ENCODE data around the gene PIP4P1. TPM values are rescaled to one million over a fixed set of nuclear protein-coding genes. Genes with fewer than 3 reads are reported as not detected.

Gene PIP4P1
- total and polyA plus RNA-seq, 4 donors = 13.2 to 14.9 (median 14.3) TPM

DNA sequence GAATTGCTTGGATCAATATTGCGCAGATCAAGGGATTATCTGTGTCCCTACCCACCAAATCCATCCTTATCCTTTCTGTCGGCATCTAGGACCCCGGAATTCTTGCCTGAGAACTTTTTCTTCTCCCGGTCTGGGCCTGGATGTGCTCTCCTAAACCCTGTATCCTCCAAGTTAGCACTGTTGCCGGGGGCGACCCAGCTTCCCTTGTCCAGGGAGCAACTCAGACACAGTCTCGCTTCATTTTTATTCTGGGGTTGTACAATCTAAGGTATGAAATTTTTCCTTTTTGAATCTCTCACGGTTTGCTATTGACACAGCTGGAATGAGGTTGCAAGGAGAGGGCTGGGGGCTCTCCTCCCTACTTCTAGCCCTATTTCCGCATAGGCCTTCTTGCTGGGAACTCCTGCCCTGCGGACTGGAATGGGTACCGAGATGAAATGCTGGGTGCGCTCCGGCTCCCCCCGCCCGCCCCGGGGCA is 7.6 kb upstream of the PIP4P1 start:
- Histone ChIP-seq H3K27me3 (ENCODE audit: control insufficient read depth in 4 of 4, insufficient read depth in 4 of 4, low read length in 3 of 4) (no peaks in the 10 kb centered on the region), H3K27ac (ENCODE audit: low read depth in 1 of 2, low read length in 2 of 2) (peak overlapping the region; percentile 71 to 80), H3K9me3 (ENCODE audit: control insufficient read depth in 4 of 4, low read length in 3 of 4) (no peaks in the 10 kb centered on the region), H3K9ac (ENCODE audit: low read depth in 1 of 2, low read length in 2 of 2) (no peak overlapping the region), H3K36me3 (ENCODE audit: control insufficient read depth in 4 of 4, insufficient read depth in 3 of 4, low read depth in 1 of 4, low read length in 3 of 4) (peaks cover 0 to 2% (median under 1%) of the 10 kb centered on the region in 4 donors), H3K4me1 (ENCODE audit: control insufficient read depth in 4 of 4, insufficient read depth in 4 of 4, low read length in 3 of 4) (peaks cover 6 to 38% (median 32%) of the 10 kb centered on the region in 4 donors), H3K4me3 (ENCODE audit: low read depth in 1 of 3, low read length in 3 of 3) (peak overlapping the region; percentile 63 to 91 (median 63))
- 27% methylated on average over 16 of the region's 16 CpGs for WGBS
- TF ChIP-seq, protein P1, sequence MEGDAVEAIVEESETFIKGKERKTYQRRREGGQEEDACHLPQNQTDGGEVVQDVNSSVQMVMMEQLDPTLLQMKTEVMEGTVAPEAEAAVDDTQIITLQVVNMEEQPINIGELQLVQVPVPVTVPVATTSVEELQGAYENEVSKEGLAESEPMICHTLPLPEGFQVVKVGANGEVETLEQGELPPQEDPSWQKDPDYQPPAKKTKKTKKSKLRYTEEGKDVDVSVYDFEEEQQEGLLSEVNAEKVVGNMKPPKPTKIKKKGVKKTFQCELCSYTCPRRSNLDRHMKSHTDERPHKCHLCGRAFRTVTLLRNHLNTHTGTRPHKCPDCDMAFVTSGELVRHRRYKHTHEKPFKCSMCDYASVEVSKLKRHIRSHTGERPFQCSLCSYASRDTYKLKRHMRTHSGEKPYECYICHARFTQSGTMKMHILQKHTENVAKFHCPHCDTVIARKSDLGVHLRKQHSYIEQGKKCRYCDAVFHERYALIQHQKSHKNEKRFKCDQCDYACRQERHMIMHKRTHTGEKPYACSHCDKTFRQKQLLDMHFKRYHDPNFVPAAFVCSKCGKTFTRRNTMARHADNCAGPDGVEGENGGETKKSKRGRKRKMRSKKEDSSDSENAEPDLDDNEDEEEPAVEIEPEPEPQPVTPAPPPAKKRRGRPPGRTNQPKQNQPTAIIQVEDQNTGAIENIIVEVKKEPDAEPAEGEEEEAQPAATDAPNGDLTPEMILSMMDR (IDR thresholded peaks at IDR 0.05; ENCODE audit: low read depth, low read length, missing input control) = no peak
- TF ChIP-seq GABPA (IDR thresholded peaks at IDR 0.05 in 1 of 2, conservative IDR thresholded peaks at IDR 0.05 in 1 of 2) (no peak), JUND (IDR thresholded peaks at IDR 0.05) (no peak), RXRA (IDR thresholded peaks at IDR 0.05) (no peak), YY1 (IDR thresholded peaks at IDR 0.05) (no peak), NR2F2 (IDR thresholded peaks at IDR 0.05) (no peak), EGR1 (IDR thresholded peaks at IDR 0.05; ENCODE audit: low read depth in 2 of 2) (no peak), FOXA1 (IDR thresholded peaks at IDR 0.05) (no peak)
- TF ChIP-seq, protein P2, sequence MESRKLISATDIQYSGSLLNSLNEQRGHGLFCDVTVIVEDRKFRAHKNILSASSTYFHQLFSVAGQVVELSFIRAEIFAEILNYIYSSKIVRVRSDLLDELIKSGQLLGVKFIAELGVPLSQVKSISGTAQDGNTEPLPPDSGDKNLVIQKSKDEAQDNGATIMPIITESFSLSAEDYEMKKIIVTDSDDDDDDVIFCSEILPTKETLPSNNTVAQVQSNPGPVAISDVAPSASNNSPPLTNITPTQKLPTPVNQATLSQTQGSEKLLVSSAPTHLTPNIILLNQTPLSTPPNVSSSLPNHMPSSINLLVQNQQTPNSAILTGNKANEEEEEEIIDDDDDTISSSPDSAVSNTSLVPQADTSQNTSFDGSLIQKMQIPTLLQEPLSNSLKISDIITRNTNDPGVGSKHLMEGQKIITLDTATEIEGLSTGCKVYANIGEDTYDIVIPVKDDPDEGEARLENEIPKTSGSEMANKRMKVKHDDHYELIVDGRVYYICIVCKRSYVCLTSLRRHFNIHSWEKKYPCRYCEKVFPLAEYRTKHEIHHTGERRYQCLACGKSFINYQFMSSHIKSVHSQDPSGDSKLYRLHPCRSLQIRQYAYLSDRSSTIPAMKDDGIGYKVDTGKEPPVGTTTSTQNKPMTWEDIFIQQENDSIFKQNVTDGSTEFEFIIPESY (IDR thresholded peaks at IDR 0.05) = no peak
- no peak for DNase-seq (ENCODE audit: low spot score)

DNA sequence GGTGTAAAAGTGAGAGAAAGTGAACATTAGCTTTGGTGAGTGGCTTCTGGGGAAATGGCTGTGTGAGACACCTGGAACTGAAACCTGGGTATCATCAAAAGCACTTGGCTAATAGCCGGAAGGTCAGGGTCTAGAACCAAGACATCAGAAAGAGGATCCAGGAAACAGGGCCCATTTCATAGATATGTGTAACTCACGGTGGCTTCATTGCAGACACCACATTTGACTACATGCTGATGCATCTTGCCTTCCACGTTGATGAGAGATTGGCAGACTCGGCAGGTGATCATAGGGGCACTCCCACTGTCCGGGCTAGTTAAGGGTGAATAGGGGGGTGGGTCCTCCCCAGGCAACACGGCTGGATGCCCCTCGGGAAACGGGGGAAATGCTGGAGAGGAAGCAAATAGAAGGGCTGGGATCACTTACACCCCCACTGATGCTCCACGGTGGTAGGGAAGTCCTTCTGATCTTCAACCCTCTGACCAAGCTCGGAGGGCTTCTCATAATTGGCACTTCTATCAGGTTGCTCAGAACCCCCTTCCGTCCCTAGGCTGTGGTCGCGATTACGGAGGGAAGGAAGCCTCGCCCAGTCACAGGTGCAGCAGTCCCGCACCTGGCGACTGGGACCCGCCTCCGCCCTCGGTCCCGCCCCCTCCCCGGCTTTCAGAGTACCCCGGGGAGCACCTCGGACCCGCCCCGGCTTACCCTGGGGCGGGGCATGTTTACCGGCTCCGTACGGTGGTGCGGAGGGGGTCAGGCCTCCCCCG is 593 bp downstream of the PIP4P1 start:
- peak overlapping the region; percentile 59 to 76 for H3K9ac ChIP-seq (ENCODE audit: low read depth in 1 of 2, low read length in 2 of 2)
- peak overlapping the region; percentile 79 to 89 for H3K27ac ChIP-seq (ENCODE audit: low read depth in 1 of 2, low read length in 2 of 2)
- H3K4me1 ChIP-seq (ENCODE audit: control insufficient read depth in 4 of 4, insufficient read depth in 4 of 4, low read length in 3 of 4) = peaks cover 0 to 29% (median 20%) of the 10 kb centered on the region in 4 donors
- DNase-seq (ENCODE audit: low spot score) = peak; percentile 61
- no peaks in the 10 kb centered on the region for H3K9me3 ChIP-seq (ENCODE audit: control insufficient read depth in 4 of 4, low read length in 3 of 4)
- no peaks in the 10 kb centered on the region for H3K27me3 ChIP-seq (ENCODE audit: control insufficient read depth in 4 of 4, insufficient read depth in 4 of 4, low read length in 3 of 4)
- WGBS = 7% methylated on average over 32 of the region's 32 CpGs
- H3K36me3 ChIP-seq (ENCODE audit: control insufficient read depth in 4 of 4, insufficient read depth in 3 of 4, low read depth in 1 of 4, low read length in 3 of 4) = peaks cover 7 to 29% (median 26%) of the 10 kb centered on the region in 4 donors
- peak overlapping the region; percentile 79 to 87 (median 82) for H3K4me3 ChIP-seq (ENCODE audit: low read depth in 1 of 3, low read length in 3 of 3)
- TF ChIP-seq JUND (IDR thresholded peaks at IDR 0.05) (no peak), SP1 (IDR thresholded peaks at IDR 0.05) (no peak), MAX (IDR thresholded peaks at IDR 0.05) (no peak), FOXA2 (IDR thresholded peaks at IDR 0.05) (no peak), YY1 (IDR thresholded peaks at IDR 0.05) (no peak), HNF4G (IDR thresholded peaks at IDR 0.05) (no peak), TAF1 (conservative IDR thresholded peaks at IDR 0.05) (no peak), GABPA (IDR thresholded peaks at IDR 0.05 in 1 of 2, conservative IDR thresholded peaks at IDR 0.05 in 1 of 2) (no peak), RXRA (IDR thresholded peaks at IDR 0.05) (no peak), HNF4A (conservative IDR thresholded peaks at IDR 0.05) (no peak), FOXA1 (IDR thresholded peaks at IDR 0.05) (no peak), RAD21 (IDR thresholded peaks at IDR 0.05) (no peak), NR2F2 (IDR thresholded peaks at IDR 0.05) (no peak)
- TF ChIP-seq, protein P1 (IDR thresholded peaks at IDR 0.05; ENCODE audit: low read depth, low read length, missing input control) = no peak
- TF ChIP-seq, protein P3, sequence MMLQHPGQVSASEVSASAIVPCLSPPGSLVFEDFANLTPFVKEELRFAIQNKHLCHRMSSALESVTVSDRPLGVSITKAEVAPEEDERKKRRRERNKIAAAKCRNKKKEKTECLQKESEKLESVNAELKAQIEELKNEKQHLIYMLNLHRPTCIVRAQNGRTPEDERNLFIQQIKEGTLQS (IDR thresholded peaks at IDR 0.05) = no peak
- TF ChIP-seq, protein P4, sequence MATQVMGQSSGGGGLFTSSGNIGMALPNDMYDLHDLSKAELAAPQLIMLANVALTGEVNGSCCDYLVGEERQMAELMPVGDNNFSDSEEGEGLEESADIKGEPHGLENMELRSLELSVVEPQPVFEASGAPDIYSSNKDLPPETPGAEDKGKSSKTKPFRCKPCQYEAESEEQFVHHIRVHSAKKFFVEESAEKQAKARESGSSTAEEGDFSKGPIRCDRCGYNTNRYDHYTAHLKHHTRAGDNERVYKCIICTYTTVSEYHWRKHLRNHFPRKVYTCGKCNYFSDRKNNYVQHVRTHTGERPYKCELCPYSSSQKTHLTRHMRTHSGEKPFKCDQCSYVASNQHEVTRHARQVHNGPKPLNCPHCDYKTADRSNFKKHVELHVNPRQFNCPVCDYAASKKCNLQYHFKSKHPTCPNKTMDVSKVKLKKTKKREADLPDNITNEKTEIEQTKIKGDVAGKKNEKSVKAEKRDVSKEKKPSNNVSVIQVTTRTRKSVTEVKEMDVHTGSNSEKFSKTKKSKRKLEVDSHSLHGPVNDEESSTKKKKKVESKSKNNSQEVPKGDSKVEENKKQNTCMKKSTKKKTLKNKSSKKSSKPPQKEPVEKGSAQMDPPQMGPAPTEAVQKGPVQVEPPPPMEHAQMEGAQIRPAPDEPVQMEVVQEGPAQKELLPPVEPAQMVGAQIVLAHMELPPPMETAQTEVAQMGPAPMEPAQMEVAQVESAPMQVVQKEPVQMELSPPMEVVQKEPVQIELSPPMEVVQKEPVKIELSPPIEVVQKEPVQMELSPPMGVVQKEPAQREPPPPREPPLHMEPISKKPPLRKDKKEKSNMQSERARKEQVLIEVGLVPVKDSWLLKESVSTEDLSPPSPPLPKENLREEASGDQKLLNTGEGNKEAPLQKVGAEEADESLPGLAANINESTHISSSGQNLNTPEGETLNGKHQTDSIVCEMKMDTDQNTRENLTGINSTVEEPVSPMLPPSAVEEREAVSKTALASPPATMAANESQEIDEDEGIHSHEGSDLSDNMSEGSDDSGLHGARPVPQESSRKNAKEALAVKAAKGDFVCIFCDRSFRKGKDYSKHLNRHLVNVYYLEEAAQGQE (IDR thresholded peaks at IDR 0.05) = no peak
- TF ChIP-seq, protein P2 (IDR thresholded peaks at IDR 0.05) = no peak
